ENCODE measurements around the gene NGFR.

Gene NGFR

DNA sequence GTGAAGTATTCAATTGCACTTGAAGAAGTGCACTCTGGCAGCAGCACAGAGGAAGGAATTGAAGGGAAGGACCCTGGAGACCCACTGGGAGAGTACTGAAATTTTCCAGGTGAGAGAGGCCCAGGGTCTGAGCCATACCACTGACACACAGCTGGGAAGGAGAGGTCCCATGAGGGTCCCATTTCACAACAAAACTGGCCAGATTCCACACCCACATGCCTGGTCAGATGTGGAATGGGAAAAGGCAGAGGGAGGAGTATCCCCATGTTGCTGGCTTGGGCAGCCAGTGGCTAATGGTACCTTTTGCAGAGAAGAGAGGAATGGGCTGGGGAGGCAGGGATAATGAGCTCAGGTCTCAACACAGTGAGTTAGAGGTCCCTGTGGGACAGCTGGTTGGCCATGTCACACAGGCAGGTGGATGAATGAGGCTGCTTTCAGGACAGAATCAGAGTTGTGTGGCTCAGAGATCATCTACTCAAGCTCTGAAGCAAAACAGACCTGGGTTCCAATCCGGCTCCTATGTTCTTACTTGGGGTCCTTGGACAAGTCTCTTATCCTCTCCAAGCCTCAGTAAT lies 26.2 kb upstream of the NGFR start:
- no peak for DNase-seq (ENCODE audit: low read depth in 2 of 2, low spot score in 1 of 2)

- DNase-seq (ENCODE audit: low read depth in 2 of 2, low spot score in 1 of 2) = no peak
Observed at GRCh38 chr17:49469831-49470810, 25.0 kb upstream of the NGFR start.

- no peak for DNase-seq (ENCODE audit: low read depth in 2 of 2, low spot score in 1 of 2)
Observed at GRCh38 chr17:49471089-49471683, 23.9 kb upstream of the NGFR start.

DNA sequence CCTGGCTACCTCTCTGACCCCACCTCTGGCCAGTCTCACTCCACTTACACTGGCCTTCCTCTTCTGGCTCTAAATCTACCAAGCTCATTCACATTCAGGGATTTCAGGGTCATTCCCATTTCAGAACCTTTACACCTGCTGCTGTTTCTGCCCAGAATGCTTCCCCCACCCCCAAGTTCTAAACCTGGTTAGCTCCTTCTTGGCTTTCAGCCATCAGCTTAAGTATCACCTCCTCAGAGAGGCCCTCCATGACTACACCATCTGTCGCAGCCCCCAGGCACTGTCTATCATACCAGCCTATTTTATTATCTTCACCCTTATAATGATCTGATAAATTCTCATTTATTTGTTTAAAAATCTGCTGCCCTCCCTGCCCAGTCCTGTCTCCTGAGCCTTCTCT lies 23.3 kb upstream of the NGFR start:
- no peak for DNase-seq (ENCODE audit: low read depth in 2 of 2, low spot score in 1 of 2)

DNA sequence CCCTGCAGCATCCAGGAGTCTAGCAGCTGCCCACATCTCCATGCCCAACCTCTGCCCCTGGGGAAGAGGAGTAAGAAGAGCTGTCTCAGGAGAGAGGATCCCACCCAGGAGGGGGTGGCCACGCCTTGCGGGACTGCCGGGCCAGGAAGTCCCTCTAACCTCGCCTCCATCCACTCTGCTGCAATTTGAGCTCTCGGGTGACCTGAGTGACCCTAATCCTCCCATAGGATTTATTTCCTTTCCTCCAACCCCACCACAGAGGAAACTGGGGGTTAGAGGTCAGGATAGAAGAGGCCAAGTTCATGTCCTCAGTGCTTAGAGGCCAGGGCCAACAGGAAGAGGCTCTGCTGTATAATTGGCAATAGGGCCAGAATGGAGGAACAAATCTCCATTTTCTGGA lies 22.6 kb upstream of the NGFR start:
- DNase-seq (ENCODE audit: low read depth in 2 of 2, low spot score in 1 of 2) = no peak

DNA sequence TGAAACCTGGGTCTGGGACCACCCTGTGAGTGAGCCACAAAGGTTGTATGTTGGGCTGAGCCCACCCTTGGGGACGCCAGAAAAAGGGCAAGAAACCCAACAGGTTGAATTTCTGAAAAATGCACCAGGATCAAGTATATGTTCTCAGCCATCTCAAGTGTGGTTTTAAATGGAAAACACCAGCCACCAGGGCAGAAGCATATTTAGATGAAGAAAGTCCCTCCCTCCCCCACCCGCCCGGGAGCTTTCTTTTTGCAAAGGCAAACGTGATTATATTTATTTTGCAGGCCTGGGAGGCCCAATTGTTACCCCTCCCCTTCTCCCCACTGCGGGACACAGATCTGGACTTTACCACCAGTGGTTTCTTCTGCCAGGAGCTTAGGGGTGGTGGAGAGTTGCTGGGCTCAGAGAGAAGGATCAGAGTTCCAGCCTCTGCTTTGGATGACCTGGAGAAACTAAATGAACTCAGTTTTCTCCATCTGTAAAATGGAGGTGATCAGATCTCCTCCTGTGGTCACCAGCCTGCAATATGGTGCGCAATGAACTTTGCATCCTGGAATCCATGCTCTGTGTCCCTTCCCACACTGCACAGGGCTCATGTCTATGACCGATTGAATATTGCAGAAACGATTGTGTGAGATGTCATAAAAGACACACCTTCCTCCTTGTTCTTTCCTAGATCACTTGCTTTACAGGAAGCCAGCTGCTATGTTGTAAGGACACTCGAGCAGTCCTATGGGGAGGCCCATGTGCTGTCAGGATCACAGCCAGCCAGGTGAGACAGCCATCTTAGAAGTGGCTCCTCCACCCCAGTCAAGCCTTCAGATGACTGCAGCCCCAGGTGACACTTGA lies 21.0 kb upstream of the NGFR start:
- DNase-seq (ENCODE audit: low read depth in 2 of 2, low spot score in 1 of 2) = no peak

- no peak for DNase-seq (ENCODE audit: low read depth in 2 of 2, low spot score in 1 of 2)
Observed at GRCh38 chr17:49477709-49478108, 17.4 kb upstream of the NGFR start.

- DNase-seq (ENCODE audit: low read depth in 2 of 2, low spot score in 1 of 2) = no peak
Observed at GRCh38 chr17:49480836-49481615, 14.1 kb upstream of the NGFR start.

DNA sequence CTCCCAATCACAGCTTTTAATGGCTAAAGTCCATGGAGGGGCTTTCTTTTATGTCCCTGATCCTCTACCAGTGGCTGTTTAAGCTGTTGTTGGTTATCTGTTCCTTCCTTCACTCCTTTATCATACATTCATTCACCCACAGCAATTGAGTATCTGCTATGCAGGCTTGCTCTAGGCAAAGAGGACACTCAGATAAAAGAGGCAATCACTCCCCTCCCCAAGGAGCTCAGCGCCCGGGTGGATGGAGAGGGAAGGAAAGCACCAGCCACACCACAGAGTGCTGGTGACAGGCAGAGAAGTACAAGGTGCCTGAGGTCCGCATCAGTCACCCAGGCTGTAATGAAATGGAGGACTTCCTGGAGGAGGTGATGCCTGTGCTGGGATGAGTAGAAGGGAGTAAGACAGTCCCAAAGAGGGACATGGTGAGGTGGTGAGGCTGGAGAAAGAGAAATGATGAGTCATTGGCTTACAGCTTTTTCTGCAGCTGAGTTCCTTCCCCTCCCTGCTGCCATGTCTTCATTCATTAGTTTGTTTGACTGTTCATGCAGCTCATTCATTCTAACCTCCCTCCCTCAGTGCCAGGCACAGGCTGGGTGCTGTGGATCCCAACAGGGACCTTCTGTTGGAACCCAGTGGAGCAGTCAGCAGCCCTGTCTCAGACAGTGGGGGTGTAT lies 12.8 kb upstream of the NGFR start:
- no peak for DNase-seq (ENCODE audit: low read depth in 2 of 2, low spot score in 1 of 2)

DNA sequence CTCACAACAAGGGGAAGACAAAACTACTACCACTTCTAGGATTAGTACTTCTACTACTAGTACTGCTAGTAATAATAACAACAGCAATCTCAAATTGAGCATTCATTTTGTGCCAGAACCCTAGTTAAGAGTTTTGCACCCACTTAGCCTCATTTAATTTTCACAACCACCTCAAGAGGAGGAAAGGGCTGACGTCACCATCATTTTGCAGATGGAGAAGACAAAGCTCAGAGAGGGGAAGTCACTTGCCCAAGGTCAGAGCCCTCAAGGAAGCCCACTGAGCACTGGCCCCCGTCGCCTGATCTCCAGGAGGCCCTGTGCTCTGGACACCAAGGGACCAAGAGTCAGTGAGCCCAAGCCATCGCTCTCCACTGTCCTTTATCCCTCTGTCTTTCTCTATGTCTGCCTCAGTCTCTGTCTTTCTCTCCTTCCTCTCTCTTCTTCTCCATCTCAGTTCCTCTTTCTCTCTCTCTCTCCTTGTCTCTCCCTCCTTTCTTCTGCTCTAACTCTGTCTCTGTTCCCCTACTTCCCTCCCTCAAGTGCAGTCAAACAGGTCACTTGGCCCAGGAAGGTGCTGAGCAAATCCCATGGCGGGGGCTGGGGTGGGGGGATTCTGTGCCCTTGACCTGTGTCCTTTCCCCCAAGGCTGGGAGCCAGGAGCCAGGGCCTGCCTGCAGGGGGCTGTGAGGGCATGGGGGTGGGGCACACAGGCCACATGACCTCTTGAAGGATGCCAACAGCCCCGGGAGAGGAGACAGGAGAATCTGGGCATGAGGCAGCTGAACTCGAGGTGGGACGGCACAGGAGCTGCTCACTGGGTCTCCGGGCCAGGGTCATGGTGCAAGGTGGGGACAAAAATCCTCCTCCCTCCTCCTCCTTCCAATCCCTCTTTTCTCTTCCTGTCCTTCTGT lies 11.2 kb upstream of the NGFR start:
- DNase-seq (ENCODE audit: low read depth in 2 of 2, low spot score in 1 of 2) = no peak

DNA sequence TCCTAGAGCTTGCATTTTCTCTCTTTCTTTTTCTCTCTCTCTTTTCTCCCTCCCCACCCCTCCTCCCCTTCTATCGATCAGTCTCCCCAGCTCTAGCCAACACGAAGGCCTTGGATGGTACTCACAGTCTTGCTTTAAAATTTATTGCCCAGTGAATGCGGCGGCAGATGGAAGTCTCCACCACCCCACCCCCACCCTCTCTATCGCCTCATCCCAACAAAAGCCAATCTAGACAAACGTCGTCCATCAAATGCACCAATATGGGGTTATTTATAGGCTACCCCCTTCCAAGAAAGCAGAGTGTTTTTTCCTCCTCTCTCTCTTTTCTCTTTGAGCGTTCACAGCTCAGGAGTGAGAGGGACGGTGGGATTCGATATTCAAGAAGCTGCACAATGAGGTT lies 10.5 kb upstream of the NGFR start:
- DNase-seq (ENCODE audit: low read depth in 2 of 2, low spot score in 1 of 2) = no peak

DNA sequence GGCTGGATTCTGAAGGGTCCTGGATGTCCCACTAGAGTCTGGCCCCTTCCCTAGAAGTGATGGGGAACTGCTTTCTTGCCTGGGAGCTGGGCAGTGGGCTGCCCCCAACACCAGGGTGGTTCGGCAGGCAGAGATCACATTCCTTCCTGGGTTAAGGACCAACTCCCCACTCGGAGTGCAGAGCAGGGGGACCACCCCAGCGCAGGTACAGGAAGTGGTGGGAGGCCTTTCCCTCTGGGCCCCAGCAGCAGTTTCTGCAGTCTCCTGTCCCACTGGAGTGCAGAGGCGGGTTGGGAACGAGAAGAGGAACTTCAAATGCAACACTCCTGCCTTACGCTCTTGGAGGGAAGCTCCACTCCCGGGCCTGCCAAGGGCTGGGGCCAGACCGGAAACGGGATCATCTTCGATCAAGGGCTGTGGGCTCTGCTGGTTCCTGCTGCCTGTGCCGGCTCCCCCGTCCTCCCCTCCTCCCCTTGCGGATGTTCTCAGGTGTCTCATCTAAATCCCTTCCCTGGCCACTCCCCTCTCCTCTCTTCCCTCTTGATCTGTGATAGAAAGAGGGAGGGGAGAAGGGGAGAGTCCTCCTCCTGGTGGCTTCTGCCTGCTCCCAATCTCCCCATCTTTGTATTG lies 9.0 kb upstream of the NGFR start:
- DNase-seq (ENCODE audit: low read depth in 2 of 2, low spot score in 1 of 2) = no peak

GRCh38 chr17:49487183-49487582 lies 7.9 kb upstream of the NGFR start:
- no peak for DNase-seq (ENCODE audit: low read depth in 2 of 2, low spot score in 1 of 2)

DNA sequence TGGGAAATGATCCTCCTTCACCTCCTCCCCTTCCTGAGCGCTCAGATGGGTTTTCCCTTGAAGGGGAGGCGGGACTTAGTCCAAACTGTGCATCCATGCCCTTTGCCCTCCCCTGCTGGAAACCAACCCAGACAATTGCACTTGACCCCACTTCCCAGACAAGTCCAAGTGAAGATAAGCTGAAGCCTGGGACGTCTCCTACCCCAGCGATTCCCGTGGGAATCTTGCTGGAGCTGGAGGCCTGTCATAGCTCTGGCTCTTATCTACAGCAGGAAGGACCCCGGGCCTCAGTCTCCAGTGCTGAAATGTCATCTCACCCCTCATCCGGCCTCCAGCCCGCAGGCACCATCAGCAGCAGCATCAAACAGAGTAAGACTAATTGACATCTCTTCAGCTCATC lies 6.5 kb upstream of the NGFR start:
- no peak for DNase-seq (ENCODE audit: low read depth in 2 of 2, low spot score in 1 of 2)

DNA sequence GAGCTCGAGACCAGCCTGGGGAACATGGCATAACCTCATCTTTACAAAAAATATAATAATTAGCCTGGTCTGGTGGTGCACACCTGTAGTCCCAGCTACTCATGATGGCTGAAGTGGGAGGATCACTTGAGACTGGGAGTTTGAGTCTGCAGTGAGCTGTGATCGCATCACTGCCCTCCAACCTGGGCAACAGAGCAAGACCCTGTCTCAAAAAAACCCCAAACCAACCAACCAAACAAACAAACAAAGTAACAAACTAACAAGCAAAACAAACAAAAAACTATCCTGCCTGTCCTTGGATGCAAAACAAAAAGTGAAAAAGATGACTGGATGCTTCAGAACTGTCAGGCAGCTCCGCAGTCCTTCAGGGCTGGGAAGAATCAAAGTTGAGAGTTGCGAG lies 5.7 kb upstream of the NGFR start:
- no peak for DNase-seq (ENCODE audit: low read depth in 2 of 2, low spot score in 1 of 2)

DNA sequence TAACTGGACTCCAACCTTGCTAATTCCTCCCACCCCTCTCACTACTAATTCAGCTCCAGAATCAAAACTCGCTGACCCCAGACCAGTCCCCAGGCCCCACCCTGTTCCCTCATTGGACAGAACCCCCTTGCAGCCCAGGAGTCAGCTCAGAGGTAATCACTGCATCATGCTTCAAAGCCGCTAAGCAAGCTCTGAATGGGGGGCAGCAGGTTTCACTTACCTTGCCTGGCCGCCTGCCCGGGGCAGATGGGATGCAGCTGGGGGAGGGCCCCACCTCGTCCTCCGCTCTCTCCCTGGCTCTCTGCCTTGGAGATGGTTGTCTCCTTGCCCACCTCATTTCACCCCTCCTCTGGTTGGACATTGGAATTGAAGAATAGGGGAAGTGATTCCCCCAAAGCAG lies 4.8 kb upstream of the NGFR start:
- no peak for DNase-seq (ENCODE audit: low read depth in 2 of 2, low spot score in 1 of 2)

- no peak for DNase-seq (ENCODE audit: low read depth in 2 of 2, low spot score in 1 of 2)
Observed at GRCh38 chr17:49491192-49491769, 3.8 kb upstream of the NGFR start.

DNA sequence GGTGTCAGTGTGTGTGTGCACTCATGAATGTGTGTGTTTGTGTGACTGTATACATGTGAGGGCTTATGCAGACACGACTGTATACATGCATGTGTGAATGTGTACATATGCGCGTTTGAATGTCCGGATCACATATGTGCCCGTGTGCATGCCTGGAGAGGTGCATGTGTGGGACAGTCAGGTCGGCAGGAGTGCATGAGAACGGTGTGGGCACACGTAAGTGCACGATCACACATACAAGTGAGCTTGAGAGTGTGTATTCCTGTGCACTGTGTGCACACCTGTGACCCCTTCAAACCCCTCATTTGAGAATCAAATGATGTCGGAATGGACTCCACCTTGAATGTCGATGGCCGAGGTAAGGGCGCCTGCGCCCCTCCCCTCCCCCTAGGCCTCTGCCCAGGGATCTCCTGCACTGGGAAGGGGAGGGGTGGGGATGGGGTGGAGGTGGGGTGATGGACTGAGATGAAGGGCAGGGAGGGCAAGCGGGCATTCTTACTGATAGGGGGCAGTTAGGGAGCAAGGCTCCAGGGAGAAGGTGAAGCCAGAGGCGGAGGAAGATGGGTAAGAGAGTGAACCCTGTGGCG lies 601 bp upstream of the NGFR start:
- DNase-seq (ENCODE audit: low read depth in 2 of 2, low spot score in 1 of 2) = no peak

Measured in stimulated activated CD8-positive, alpha-beta memory T cell treated with anti-CD3 and anti-CD28 coated beads, Interleukin-4, amount 100 ng/mL, for 4 hours (primary cell).